K562 (cell line): ENCODE measurements around the gene TRIM24. TPM values are rescaled to one million over a fixed set of nuclear protein-coding genes. Genes with fewer than 3 reads are reported as not detected.

Experiments
- GTF2B ChIP-seq: IDR thresholded peaks from 2 replicates; pipeline ENCODE4 v1.6.1; 2011; ENCODE audit not compliant: insufficient read length; ENCODE audit errors: extremely low read depth
- HINFP ChIP-seq: fragments of 450-650 bp; conservative IDR thresholded peaks from 2 replicates; pipeline ENCODE4 v1.6.1; 2016; ENCODE audit warnings: missing genetic modification characterization, low read depth, mild to moderate bottlenecking, control low read depth, missing compliant biosample characterization
- ID3 ChIP-seq, 2 experiments: fragments of 250-450 bp in 1 of 2; fragments of 450-650 bp in 1 of 2; sonication (Bioruptor Pico) in 1 of 2; IDR thresholded peaks; 2 replicates each; pipeline versions ENCODE4 v1.6.1 to v1.8.0; 2016 to 2021; ENCODE audit warnings: mild to moderate bottlenecking in 2 of 2, moderate library complexity in 2 of 2, missing compliant biosample characterization in 1 of 2, missing genetic modification characterization in 1 of 2
- MEIS2 ChIP-seq: fragments of 450-650 bp; IDR thresholded peaks from 2 replicates; pipeline ENCODE4 v1.6.1; 2014; ENCODE audit warnings: mild to moderate bottlenecking; ENCODE audit not compliant: partially characterized antibody
- MYBL2 ChIP-seq, 2 experiments: fragments of 450-650 bp in 1 of 2; sonication (generic) in 1 of 2; formaldehyde crosslinking in 1 of 2; IDR thresholded peaks; 2 replicates each; pipeline versions ENCODE4 v1.6.1 to v1.8.1; 2017 to 2022; ENCODE audit warnings: borderline replicate concordance in 1 of 2, inconsistent platforms in 1 of 2, low read depth in 1 of 2, mild to moderate bottlenecking in 1 of 2, missing genetic modification reagents in 1 of 2, moderate library complexity in 1 of 2
- NR2C1 ChIP-seq, 2 experiments: fragments of 450-650 bp; IDR thresholded peaks; 2 replicates each; pipeline ENCODE4 v1.6.1; 2017; ENCODE audit warnings: mild to moderate bottlenecking in 2 of 2, antibody characterized with exemption in 1 of 2, inconsistent platforms in 1 of 2, missing compliant biosample characterization in 1 of 2, missing genetic modification characterization in 1 of 2
- NR2F6 ChIP-seq: fragments of 450-650 bp; formaldehyde crosslinking; IDR thresholded peaks from 2 replicates; pipeline ENCODE4 v1.4.0; 2020; ENCODE audit warnings: mild to moderate bottlenecking
- RFX7 ChIP-seq: fragments of 250-450 bp; sonication (Bioruptor Pico); IDR thresholded peaks from 2 replicates; pipeline ENCODE4 v1.5.1; 2021; ENCODE audit warnings: mild to moderate bottlenecking
- SRSF9 ChIP-seq: fragments of 200-400 bp; formaldehyde crosslinking; IDR thresholded peaks from 2 replicates; pipeline ENCODE4 v1.6.1; 2017; ENCODE audit warnings: low read depth, low read length, borderline replicate concordance
- ZBTB1 ChIP-seq: sonication (generic); formaldehyde crosslinking; IDR thresholded peaks from 2 replicates; pipeline ENCODE4 v1.8.1; 2023; ENCODE audit warnings: missing genetic modification reagents, low read depth, mild to moderate bottlenecking, borderline replicate concordance
- ZFP36 ChIP-seq: fragments of 150-350 bp; IDR thresholded peaks from 2 replicates; pipeline ENCODE4 v1.6.1; 2018; ENCODE audit warnings: low read length, low read depth; ENCODE audit not compliant: partially characterized antibody
- ZNF174 ChIP-seq: fragments of 250-450 bp; sonication (Bioruptor Pico); IDR thresholded peaks from 2 replicates; pipeline ENCODE4 v1.4.0; 2020; ENCODE audit warnings: mild to moderate bottlenecking
- ZZZ3 ChIP-seq: fragments of 450-650 bp; IDR thresholded peaks from 2 replicates; pipeline ENCODE4 v1.6.1; 2016; ENCODE audit warnings: antibody characterized with exemption, mild to moderate bottlenecking, moderate library complexity
- polyA plus RNA-seq, 8 experiments: library from polyadenylated mRNA; depleted of rRNA in 4 of 8; stranded (reverse) in 5 of 8; unstranded in 3 of 8; fragments of >200 nt; fragmentation: Nextera tagmentation in 2 of 8; fragmentation: Illumina TruSeq in 1 of 8; extraction: Ambion mirVana in 2 of 8; extraction: Trizol in 1 of 8; gene quantifications; 2 replicates each; pipeline versions ENCODE4 v1.2.1 to v1.2.3, GENCODE V29; 2011 to 2014; ENCODE audit warnings: inconsistent platforms in 1 of 8, missing spikeins in 1 of 8
- total RNA-seq, 7 experiments: library from RNA; depleted of rRNA in 6 of 7; stranded (reverse); fragments of >200 nt in 6 of 7; fragmentation: Illumina TruSeq in 2 of 7; extraction: Trizol in 2 of 7; gene quantifications; 2 replicates each; pipeline versions ENCODE4 v1.2.1 to v1.2.3, GENCODE V29; 2011 to 2021; ENCODE audit warnings: low replicate concordance in 1 of 7
- TF ChIP-seq, protein P1 (sequence below): sonication (generic); formaldehyde crosslinking; IDR thresholded peaks from 2 replicates; pipeline ENCODE4 v1.8.0; 2023; ENCODE audit warnings: mild to moderate bottlenecking, missing genetic modification reagents
- TF ChIP-seq, protein P2 (sequence below): fragments of 450-650 bp; formaldehyde crosslinking; IDR thresholded peaks from 2 replicates; pipeline ENCODE4 v1.4.0; 2020; ENCODE audit warnings: mild to moderate bottlenecking, moderate library complexity
- TF ChIP-seq, protein P3 (sequence below): fragments of 450-650 bp; formaldehyde crosslinking; IDR thresholded peaks from 2 replicates; pipeline ENCODE4 v1.4.0; 2020; ENCODE audit warnings: mild to moderate bottlenecking, moderate library complexity

The TRIM24 gene
- total and polyA plus RNA-seq, 9 of the 15 experiments (the other 6 are each of a cell fraction or from before 2014, with no cell fraction given), result 13.4 to 74.0 (median 41.7) TPM

DNA sequence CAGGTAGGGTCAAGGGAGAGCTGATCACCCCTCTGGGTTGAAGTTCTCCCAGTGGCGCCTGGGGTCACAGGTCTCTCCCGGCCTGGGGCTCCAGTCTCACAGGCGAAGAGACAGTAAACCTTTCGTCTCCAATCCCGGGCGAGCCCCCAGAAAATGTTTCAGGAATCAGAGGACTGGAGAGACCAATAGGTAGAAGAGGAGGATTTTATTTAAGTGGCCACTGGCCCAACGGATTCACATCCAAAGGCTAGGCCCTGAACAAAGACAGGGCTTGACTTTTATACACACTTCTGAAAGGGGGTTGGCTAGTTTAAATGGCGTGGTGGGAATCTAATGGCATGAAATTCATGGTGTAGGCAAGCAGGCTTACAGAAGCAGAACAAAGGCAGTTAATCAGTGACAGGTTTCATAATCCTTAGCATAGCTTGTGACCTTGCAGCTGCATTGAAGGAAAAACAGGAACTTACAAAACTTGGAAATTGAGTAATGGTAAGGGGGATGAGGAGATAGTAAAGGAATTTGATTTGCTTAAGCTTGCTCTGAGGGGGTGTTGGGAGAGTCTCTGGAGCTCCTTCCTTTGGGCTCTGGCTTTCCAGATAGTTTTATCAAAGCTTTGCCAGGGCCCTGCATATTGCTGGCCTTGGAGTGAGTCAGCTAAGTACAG is 105.5 kb downstream of the TRIM24 start (continued):
- TF ChIP-seq, protein P1, sequence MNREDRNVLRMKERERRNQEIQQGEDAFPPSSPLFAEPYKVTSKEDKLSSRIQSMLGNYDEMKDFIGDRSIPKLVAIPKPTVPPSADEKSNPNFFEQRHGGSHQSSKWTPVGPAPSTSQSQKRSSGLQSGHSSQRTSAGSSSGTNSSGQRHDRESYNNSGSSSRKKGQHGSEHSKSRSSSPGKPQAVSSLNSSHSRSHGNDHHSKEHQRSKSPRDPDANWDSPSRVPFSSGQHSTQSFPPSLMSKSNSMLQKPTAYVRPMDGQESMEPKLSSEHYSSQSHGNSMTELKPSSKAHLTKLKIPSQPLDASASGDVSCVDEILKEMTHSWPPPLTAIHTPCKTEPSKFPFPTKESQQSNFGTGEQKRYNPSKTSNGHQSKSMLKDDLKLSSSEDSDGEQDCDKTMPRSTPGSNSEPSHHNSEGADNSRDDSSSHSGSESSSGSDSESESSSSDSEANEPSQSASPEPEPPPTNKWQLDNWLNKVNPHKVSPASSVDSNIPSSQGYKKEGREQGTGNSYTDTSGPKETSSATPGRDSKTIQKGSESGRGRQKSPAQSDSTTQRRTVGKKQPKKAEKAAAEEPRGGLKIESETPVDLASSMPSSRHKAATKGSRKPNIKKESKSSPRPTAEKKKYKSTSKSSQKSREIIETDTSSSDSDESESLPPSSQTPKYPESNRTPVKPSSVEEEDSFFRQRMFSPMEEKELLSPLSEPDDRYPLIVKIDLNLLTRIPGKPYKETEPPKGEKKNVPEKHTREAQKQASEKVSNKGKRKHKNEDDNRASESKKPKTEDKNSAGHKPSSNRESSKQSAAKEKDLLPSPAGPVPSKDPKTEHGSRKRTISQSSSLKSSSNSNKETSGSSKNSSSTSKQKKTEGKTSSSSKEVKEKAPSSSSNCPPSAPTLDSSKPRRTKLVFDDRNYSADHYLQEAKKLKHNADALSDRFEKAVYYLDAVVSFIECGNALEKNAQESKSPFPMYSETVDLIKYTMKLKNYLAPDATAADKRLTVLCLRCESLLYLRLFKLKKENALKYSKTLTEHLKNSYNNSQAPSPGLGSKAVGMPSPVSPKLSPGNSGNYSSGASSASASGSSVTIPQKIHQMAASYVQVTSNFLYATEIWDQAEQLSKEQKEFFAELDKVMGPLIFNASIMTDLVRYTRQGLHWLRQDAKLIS (CRISPR knock-in tag), result no peak
- TF ChIP-seq MEIS2 (peak; percentile 35), NR2F6 (no peak), HINFP (no peak), MYBL2 (IDR thresholded peaks at IDR 0.05; ENCODE audit: low read depth) (no peak), MYBL2 (CRISPR knock-in tag; IDR thresholded peaks at IDR 0.05; ENCODE audit: borderline replicate concordance) (no peak), NR2C1 (IDR thresholded peaks at IDR 0.05) (no peak), NR2C1 (tag; IDR thresholded peaks at IDR 0.05) (0 out of 2 replicates have a peak, but pooled peaks have one; percentile 16), ID3 (CRISPR knock-in tag; IDR thresholded peaks at IDR 0.05) (no peak), ID3 (tag; IDR thresholded peaks at IDR 0.05) (peak; percentile 47; the same call in 1 of the 2 replicates), RFX7 (no peak), SRSF9 (no peak), ZFP36 (no peak), ZNF174 (CRISPR knock-in tag) (no peak), ZBTB1 (CRISPR knock-in tag) (no peak), GTF2B (no peak), ZZZ3 (no peak)
- TF ChIP-seq, protein P2, sequence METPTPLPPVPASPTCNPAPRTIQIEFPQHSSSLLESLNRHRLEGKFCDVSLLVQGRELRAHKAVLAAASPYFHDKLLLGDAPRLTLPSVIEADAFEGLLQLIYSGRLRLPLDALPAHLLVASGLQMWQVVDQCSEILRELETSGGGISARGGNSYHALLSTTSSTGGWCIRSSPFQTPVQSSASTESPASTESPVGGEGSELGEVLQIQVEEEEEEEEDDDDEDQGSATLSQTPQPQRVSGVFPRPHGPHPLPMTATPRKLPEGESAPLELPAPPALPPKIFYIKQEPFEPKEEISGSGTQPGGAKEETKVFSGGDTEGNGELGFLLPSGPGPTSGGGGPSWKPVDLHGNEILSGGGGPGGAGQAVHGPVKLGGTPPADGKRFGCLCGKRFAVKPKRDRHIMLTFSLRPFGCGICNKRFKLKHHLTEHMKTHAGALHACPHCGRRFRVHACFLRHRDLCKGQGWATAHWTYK (CRISPR knock-in tag), result no peak
- TF ChIP-seq, protein P3, sequence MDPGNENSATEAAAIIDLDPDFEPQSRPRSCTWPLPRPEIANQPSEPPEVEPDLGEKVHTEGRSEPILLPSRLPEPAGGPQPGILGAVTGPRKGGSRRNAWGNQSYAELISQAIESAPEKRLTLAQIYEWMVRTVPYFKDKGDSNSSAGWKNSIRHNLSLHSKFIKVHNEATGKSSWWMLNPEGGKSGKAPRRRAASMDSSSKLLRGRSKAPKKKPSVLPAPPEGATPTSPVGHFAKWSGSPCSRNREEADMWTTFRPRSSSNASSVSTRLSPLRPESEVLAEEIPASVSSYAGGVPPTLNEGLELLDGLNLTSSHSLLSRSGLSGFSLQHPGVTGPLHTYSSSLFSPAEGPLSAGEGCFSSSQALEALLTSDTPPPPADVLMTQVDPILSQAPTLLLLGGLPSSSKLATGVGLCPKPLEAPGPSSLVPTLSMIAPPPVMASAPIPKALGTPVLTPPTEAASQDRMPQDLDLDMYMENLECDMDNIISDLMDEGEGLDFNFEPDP (CRISPR knock-in tag), result no peak
